Stimulated activated CD4-positive, alpha-beta T cell treated with anti-CD3 and anti-CD28 coated beads, Interleukin-12 subunit alpha, Interleukin-12 subunit beta, amount 100 ng/mL, for 24 hours (primary cell): ENCODE measurements around the gene PPP1R13B.

Experiments used
- DNase-seq, 2 experiments: peaks; one replicate each; pipeline ENCODE4 v3.0.0-alpha.2; 2020; ENCODE audit warnings: low read depth in 2 of 2

The PPP1R13B gene

DNA sequence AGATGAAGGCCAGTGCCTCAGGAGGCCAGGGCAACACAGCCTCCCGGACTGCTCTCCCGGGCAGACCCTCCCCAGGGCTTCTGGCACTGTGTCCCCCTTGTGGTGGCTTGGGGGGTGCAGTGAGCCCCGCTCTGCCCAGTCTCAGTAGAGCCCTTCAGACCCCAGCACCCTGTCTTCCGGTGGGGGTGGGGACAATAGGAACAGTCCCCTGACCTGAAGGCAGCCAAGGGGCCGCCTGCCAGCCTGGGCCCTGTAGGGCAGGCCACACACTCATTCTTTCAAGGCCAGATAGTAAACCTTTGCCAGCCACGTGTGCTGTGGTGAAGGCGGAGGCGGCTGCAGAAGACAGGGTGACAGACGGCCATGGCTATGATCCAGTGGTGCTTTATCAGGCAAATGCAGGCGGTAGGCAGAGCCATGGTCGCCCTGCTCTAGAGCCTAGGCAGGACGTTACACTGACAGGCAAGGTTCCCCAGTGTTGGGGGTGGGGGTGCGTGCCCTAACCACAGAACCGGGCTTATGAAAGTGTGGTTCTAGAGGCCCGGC is 116.8 kb downstream of the PPP1R13B start:
- DNase-seq, result no peak

DNA sequence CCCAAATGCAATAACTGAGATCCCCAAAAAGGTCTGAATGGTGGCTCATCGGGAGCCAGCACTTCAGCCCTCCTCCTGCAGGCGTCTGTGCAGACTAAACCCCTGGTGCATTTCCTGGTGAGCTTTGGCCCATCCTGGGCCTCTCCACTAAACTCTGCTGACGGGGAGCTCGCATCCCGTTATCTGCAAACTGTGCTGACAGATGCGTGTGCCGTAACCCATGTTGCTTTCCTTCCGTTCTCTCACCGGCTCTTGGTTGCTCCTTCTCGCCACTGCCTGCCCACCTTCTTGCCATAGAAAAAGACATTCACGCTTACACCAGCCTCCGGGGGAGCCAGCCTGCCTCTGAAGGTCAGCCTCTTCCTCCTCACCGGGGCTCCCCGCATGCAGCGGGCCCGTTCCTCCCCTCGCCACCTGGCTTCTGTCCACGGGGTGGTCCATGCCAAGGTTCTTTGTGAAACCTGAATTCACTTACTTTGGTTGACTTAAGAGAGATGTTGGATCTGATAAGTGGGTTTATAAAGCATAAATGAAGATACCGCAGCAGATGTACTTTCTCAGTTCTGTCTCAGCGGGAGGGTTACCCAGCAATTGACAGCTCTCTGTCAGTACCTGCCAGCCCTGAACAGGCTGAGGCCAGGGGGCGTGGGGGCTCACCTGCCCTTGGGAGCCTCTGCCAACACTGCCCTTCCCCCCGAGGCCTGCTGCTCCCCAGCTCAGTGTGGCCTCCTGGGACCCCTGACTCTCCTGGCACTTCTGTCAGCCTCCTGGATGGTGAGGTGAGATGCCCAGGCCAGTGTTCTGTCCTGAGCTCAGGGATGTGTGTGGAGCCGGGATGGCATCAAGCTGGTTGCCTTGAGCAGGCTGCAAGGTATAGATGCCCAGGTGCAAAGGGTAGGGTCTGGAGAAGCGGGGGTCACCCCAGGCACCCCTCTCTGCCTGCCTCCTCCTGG is 117.6 kb downstream of the PPP1R13B start:
- no peak for DNase-seq

DNA sequence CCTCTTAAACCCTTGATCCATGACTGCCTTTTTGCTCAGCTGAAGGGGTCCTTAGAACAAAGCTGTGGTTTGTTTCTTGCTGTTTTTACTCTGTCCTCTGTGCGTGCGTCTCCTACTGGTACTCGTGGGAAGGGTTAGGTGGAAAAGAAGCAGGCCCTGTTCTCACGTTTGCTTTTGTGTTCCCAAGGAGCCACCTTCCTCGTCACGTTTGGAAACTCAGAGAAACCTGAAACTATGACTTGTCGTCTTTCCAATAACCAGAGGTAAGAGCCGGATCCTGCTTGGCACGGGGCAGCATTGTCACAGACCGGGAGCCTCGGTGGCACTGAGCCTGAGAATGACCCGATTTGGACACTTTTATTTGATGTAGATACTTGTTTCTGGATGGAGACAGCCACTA is 118.7 kb downstream of the PPP1R13B start:
- DNase-seq, result no peak

DNA sequence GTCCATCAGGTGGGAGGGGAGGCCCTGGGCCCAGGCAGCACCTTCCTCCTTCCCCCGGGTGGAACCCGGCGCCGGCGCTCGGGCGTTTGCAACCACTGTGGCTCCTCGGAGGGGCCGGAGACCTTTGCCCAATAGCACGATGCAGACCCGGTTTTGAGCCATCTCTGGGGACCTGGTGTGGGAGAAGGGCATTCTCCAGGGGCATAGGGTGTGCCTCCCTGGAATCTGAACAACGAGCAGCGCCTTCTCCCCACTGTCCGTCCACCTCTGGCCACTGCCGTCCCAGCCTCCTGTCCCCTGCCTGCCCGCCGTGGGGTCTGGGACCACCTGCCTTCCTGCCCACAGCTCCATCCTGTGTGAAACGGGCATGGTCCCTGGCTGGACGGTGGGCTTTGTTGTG is 119.2 kb downstream of the PPP1R13B start:
- no peak for DNase-seq

DNA sequence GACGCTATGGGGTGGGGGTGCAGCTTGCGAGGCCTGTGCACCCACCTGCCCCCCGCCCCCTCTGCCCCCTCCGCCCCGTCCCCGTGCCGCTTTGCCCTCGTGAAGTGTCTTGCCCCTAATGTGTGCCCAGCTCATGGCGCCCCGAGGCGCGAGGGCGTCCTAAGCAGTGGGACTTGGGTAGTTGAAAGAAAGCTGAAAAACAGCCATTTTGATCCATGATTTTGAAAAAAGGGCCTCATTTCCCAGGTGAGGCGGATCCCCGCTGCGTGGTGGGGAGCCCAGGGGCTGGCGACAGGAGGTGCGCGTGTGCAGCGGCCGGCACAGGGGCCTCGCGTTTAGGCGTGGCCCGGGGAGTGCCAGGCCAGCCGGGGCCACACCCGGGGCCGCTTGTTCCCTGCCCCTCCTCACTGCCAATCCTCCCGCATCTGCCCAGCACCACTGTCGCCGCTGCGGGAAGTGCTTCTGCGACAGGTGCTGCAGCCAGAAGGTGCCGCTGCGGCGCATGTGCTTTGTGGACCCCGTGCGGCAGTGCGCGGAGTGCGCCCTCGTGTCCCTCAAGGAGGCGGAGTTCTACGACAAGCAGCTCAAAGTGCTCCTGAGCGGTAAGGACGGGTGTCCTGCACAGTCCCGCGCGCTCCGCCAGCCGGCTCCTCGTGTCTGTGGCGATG is 119.9 kb downstream of the PPP1R13B start:
- no peak for DNase-seq

DNA sequence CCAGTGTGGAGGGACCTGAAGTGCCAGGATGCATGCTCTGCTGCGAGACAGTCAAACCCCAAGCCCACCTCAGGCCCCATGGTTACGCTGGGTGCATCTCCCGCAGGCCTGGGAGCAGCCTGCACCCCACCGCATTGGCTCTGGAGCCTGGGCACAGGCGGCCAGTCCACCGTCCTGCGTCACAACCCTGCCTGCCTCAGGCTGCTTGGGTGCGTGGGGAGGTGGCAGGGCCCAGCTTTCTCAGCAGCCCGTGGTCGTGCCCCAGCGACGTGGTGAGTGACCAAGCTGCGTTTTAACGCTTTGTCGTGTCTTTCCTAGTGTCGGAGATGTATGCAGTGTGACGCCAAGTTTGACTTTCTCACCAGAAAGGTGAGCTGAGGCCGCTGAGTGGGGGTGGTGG is 120.9 kb downstream of the PPP1R13B start:
- DNase-seq, result no peak

DNA sequence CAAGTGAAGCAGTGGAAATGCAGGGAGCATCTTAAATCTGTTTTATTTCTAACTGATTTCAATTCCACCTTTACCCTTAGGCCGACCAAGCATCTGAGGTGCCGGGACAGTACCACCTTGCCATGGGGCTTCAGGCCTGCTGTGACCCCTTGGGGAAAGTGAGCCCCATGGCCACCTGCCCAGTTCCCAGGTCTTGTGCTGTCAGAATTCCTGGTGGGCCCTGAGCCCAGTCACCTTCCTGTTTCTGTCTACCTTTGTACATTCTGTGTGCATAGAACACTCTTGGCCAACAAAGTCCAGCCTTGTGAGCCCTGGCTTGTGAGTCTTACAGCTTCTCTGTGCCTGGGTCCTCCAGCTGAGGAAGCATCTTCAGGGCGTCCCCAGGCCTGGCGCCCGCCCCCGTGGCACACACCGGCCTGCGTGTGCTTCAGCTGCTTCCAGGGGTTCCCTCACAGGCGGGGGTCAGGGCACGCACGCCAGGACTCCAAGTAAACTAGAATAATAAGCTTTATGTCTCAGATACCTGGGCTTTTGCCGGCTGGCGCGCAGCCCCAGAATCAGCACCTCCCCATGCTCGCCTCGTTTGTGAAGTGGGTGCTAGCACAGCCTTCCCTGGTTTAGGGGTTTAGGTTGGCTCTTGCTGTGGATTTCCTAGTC is 121.5 kb downstream of the PPP1R13B start:
- DNase-seq, result no peak

DNA sequence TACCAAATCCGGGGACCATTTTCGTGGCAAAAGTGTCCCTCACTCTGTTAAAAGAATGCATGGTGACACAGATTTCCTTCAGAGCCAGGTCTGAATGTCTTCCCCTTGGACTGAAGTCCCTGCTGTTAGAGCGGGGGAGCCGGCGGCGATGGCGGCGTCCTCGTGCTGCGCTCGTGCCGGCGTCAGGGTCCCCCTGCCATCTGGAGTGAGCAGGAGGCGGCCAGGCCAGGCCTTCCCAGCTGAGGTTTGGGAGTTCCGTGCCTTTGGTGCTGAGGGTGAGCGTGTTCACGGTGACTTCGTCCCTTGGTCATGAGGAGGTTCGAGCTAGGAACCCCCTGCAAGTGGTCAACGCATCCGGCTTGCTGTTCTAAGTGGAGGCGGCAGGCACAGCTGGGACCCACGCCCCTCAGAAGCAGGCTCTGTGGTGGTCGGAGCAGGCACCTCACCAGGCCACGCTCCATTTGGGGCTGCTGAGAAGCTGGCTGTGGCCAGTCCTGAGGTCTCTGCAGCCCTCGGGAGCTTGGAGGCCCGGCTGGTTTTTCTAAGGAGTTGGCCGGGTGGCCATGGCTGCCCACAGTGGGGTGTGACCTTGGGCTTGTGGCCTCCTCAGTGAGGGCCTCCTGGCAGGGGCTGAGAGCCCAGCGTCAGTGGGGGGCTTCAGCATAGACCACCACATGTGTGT is 122.2 kb downstream of the PPP1R13B start:
- DNase-seq, result no peak

DNA sequence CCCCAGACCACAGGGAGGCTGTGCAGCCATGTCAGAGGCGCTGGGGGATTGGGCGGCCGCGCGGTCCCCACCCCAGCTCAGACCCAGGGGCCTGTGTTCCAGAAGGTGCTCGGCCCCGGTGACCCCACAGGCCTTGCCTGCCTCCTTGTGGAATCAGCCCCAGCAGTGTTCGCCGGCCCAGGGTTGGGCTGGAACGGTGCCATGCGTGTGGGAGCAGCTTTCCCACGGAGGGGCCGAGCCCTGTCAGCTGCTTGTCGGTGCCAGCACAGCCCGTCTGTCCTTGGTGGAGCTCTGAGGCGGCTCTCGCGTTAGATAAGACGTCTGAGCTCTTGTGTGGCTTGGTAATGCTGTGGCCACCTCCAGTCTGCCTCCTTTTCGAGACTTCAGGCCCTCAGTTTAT is 123.3 kb downstream of the PPP1R13B start:
- no peak for DNase-seq

DNA sequence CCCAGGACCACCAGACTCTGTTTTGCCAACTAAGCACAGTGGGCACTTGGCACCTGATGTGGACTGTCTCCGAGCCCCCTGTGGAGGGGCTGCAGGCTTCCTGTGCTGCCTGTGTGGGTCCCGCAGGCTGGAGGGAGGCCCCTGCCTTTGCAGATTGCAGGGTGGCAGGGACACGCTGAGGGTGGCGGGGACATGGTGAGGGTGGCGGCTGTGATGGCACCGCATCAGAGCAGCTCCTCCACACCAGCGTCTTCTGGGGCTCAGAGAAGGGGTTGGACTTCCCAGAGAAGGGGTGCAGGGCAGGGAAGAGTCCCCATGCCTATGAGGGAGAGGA is 123.7 kb downstream of the PPP1R13B start:
- DNase-seq, result no peak

DNA sequence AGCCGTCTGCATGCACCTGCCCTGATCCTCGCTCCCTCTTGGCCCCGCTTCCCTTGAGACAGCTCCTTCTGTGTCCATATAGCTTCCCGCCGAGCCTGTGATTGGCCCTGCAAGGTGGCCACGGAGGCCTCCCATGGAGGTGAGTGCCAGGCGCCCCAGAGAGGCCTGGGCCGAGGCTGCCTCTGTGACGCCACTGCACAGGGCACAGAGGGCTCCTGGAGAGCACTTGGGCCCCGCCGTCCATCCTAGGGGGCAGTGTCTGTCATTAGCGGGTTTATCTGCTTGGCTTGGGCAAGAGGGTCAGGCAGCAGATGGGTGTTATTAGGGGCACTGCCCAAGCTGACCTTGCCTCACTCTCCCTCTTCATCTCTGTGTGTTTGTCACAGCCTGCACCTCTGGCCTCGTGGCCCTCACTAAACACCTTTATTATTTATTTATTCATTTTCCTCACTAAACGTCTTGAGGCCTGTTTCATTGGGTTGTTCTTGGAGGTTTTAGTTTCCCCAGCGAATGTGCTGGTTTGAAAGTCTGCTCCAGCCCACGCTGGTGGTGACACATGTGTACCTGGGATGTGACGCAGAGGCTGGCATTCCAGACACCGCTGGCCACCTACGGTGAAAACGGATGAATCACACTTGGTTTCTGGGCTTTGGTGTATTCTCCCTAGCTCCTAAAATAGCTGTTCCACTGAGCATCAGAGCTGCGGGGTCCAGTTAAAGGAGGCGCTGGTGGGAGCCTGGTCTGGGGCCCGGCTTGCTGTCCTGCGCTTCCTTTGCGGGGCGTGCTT is 125.8 kb downstream of the PPP1R13B start:
- DNase-seq, result peak; percentile 23 to 33

DNA sequence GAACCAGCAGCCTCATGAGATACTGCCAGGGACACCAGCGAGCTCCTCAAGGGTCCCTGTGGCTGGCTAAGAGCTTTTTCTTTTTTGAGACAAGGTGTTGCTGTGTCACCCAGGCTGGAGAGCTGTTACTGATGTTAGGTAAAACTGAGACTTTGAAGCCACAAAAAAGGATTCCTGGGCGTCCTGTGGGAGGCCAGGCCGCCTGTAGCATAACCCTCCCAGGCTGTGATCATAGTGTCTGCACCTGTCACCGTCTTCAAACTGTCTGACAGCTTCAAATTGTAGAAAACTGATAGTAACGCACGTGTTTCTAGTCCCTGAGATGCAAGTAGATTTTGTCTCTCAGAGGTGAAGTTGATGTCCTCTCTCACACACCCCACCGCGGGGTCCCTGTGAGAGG is 127.6 kb downstream of the PPP1R13B start:
- DNase-seq, result no peak

DNA sequence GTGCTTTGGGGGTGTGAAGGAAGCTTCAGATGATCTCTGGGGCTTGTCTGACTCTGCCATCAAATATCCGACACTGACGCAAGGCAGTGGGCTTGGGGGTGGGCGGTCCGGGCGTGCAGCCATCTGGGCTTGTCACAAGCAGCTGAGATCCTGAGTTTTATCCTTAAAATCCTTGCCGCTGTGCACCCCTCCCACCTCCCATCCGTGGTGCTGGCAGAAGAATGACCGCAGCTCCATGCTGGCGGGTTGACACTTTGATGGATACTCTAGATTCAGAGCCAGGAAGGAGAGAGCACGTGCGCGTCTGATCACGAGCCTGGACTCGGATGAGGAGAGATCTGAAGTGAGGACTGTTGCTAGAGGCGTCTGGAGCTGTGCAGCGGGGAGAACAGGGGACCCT is 128.8 kb downstream of the PPP1R13B start:
- DNase-seq, result no peak

DNA sequence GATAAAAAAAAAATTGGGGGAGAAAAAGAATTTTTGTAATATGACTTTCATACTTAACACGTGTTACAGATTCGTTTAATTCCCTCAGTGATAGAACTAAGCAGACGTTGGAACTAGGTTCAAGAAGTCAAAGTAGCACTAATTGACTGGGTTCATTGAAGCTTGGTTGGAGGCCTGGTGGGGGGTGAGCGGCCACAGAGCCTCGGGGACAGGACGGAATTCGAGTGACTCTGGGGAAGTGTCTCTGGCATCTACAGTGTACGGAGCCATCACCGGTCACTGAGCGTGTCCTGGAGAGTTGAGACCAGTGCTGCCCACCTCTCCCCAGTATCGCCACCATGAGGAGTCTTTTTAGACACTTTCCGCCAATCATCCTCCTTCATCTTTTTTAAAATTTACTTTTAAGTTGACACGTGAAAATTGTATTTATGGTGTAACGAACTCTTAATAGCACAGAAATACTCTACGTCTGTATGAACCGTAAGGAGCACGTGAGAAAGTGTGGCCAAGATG is 130.4 kb downstream of the PPP1R13B start:
- no peak for DNase-seq

DNA sequence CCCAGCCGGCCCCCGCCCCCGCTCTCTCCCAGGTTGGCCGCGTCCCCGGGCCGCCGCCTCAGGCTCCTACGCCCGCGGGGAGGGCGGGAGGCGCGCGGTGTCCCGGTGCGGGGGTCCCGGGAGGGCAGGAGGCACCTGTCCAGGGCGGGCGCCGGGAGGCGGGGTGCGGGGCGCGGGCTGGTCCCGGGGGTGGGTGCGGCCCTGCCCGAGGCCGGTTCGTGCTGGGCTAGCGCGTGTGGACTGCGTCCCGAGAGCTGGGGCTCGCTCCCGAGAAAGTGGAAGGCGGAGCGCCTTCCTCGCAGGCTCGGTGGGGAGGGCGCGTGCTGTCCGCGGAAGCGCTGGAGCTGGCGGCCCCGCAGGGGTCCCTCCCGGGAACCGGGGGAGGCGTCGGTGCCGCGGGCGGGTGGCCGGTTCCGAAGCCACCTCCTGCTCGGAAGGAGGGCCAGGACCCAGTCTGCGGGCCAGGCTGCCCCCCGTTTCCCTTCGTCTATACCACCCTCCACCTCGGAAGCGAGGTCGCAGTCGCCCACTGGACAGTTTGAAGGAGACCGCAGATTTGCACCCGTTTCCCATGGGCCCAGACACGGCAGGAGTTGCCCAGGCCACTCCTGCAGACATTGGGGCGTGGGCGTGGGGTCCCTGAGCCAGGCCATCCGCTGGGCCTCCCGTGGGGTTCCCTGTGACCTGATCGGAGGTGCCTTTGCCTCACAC is 131.1 kb downstream of the PPP1R13B start:
- DNase-seq, result no peak

DNA sequence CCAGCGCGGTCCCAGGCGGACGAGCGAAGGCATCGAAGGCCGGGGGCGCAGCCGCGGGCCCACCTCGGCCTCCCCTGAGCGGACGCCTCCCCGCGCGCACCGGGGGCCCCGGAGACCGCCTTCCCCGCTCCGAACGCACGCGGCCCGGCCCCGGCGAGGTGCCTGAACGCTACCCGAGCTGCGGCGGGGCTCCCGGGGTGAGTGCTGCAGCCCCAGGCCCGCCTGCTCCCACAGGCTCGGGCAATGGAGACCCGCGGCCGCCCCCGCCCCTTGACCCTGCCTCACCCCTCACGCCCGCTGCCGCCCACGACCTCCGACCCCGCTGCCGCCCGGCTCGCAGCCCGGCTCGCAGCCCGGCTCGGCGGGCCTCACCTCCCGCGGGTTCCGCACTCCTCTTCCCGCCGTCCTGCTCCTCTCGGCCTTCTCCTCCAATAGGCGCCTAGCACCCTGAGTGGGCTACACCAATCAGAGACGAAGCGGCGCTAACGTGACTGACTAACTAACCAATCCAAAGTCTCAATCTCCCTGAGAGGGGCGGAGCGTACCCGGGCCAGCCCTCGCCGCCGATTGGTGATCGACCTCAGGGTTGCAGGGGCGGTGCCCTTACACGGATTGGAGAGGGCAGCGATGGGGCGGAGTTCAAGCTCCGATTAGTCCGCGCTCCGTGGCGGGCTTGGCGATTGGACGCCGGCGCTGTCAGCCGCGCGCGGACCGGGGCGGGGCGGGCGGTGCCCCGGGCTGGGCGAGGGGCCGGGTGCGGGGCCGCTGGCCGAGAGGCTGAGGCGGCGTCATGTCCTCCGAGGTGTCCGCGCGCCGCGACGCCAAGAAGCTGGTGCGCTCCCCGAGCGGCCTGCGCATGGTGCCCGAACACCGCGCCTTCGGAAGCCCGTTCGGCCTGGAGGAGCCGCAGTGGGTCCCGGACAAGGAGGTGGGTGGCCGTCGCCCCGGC is 132.0 kb downstream of the PPP1R13B start, which contains the start of the genes XRCC3 and ZFYVE21:
Gene XRCC3, minus strand, starts transcription at position 400 of the 949 bp plus-strand sequence. CDS start 4,364 bp downstream, outside the sequence.
Gene ZFYVE21, plus strand, starts transcription at position 759 of the 949 bp plus-strand sequence. Its CDS starts 32 bp downstream, at position 791.
- DNase-seq, result peak; percentile 99

DNA sequence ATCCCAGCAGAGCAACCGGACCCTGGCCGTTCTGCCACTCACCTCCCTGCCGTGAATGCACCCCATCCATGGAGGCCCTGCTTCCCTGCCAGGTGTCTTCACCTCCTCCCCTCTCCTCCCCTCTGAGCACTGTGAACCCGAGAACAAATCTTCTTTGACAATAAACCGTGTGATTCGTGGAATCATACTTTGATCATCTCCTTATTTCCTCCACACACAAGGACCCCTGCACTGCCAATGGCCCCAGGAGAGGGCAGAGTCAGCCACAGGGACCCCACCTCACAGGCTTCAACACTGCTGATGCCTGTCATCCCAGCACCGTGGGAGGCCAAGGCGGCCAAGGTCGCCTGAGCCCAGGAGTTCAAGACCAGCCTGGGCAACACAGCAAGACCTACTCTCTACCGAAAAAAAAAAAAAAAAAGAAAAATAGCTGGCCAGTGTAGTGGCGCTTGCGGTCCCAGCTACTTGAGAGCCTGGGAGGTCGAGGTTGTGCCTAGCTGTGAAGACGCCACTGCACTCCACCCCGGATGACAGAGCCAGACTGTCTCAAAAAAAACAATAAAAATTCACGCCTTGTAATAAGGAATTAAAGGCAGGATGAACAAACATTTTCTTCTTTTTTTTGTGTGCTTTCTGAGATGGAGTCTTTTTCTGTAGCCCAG is 133.2 kb downstream of the PPP1R13B start:
- no peak for DNase-seq
